CD4-positive, alpha-beta T cell treated with Interleukin-2 at 100 ng/mL for 4 hours (primary cell): ENCODE measurements around the gene OGA.

Experiments used
- DNase-seq: peaks from one replicate; pipeline ENCODE4 v3.0.0-alpha.2; 2020; ENCODE audit warnings: low spot score

The OGA gene

GRCh38 chr10:101835362-101835761, 17.1 kb upstream of the OGA start:
- no peak for DNase-seq

GRCh38 chr10:101834341-101834740, 16.1 kb upstream of the OGA start:
- DNase-seq, result no peak

- no peak for DNase-seq
Measured at GRCh38 chr10:101833466-101833865, 15.2 kb upstream of the OGA start.

- no peak for DNase-seq
Measured at GRCh38 chr10:101832325-101832771, 14.1 kb upstream of the OGA start.

- DNase-seq, result no peak
Measured at GRCh38 chr10:101831169-101831811, 13.0 kb upstream of the OGA start.

- DNase-seq, result peak; percentile 95
Measured at GRCh38 chr10:101830322-101831168, 12.3 kb upstream of the OGA start.

- DNase-seq, result peak; percentile 66
Measured at GRCh38 chr10:101829561-101830315, 11.5 kb upstream of the OGA start.

- no peak for DNase-seq
Measured at GRCh38 chr10:101828766-101829551, 10.7 kb upstream of the OGA start.

GRCh38 chr10:101827919-101828600, 9.8 kb upstream of the OGA start:
- no peak for DNase-seq

GRCh38 chr10:101826852-101827434, 8.7 kb upstream of the OGA start:
- no peak for DNase-seq

- DNase-seq, result no peak
Measured at GRCh38 chr10:101824736-101825135, 6.5 kb upstream of the OGA start.

- no peak for DNase-seq
Measured at GRCh38 chr10:101818872-101819633, 809 bp upstream of the OGA start.

GRCh38 chr10:101817337-101818118, 716 bp downstream of the OGA start:
- DNase-seq, result no peak

- DNase-seq, result no peak
Measured at GRCh38 chr10:101816913-101817336, 1.3 kb downstream of the OGA start.

GRCh38 chr10:101816376-101816775, 1.9 kb downstream of the OGA start:
- no peak for DNase-seq

GRCh38 chr10:101814466-101815071, 3.7 kb downstream of the OGA start:
- DNase-seq, result peak; percentile 40

GRCh38 chr10:101812606-101813005, 5.6 kb downstream of the OGA start:
- DNase-seq, result no peak

- DNase-seq, result no peak
Measured at GRCh38 chr10:101807158-101807557, 11.1 kb downstream of the OGA start.

GRCh38 chr10:101803511-101803910, 14.7 kb downstream of the OGA start:
- no peak for DNase-seq
